ENCODE results near the gene CAPN1.

CAPN1 gene

GRCh38 chr11:65204646-65205601, 23.2 kb downstream of the CAPN1 start:
- DNase-seq = peak; percentile 41 to 43

GRCh38 chr11:65205602-65205967, 23.9 kb downstream of the CAPN1 start:
- no peak for DNase-seq

- no peak for DNase-seq
Observed at GRCh38 chr11:65206441-65206841, 24.7 kb downstream of the CAPN1 start.

GRCh38 chr11:65206901-65207300, 25.2 kb downstream of the CAPN1 start:
- no peak for DNase-seq

GRCh38 chr11:65207918-65208784, 26.4 kb downstream of the CAPN1 start:
- DNase-seq = no peak

DNA sequence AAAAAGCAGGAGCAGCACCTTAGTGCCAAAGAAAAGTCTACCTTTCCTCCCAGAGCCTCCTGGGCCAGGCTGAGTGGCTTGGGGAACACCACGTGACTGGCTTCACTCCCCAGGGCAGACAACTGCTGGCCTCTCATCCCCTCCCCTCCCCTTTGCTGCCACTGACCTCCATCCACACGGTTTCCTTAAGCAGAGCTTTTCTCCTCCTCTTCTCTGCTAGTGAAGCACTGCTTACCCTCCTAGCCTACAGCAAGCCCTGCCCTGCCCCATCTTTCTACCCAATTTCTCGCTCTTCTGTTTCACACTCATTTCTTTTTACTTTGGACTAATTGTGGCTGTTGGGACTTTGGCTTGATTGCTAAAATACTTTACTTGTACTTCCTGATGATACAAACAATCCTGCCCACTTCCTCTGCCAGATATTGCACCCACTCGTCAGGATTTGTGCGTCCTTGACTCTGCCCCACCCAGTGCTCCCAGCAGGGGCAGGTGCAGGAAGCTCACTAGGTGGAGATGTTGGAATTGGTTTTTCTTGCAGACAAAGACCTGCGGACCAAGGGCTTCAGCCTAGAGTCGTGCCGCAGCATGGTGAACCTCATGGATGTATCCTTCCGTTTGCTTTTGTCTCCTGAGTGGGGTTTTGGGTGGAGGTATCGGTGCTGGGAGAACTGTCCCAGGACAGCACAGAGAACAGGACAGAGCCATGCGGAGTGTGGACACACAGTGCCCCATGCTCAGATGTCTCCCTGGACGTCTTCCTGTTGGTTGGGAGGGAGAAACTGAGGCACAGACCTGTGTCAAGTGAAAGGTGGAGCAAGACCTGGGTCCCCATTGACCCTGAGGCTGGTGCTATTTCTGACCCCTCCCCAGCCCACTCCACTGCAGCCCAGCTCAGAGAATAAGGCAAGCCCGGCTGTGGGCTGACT, 27.3 kb downstream of the CAPN1 start:
- no peak for DNase-seq

DNA sequence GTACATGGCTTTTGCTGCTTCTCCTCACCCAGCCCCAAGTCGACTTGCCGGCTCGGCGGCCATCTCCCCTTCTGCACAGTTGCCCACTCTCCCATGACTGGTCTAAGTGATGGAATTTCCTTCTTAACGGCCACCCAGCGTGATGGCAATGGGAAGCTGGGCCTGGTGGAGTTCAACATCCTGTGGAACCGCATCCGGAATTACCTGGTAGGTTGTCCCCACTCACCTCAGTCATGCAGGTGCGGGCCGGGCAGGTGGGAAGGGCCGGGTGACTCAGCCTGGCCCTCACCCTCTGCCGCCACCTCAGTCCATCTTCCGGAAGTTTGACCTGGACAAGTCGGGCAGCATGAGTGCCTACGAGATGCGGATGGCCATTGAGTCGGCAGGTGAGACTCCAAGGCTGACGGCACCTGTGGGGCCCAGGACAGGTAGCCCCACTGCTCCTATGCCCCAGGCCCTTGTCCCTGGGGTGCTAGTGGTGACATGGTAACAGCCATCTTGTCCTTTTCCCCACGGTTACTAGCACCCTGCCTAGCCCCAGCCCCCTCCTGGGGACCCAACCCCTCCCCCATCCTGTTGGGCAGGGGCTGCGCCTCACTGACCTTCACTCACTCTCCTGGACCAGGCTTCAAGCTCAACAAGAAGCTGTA, 28.1 kb downstream of the CAPN1 start:
- DNase-seq = no peak

DNA sequence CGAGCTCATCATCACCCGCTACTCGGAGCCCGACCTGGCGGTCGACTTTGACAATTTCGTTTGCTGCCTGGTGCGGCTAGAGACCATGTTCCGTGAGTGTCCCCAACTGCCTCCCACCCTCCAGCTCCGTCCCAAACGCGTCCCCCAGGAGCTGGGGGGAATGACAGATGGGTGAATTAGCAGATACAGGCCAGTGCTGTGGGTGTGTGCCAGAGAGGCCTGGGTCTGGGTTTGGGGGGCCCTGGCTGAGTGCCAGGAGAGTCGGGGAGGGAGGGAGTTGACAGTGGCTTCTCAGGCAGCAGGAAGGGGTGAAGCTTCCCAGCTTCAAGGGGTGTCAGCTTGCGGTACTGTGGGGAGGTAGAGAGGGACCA, 28.6 kb downstream of the CAPN1 start:
- no peak for DNase-seq

DNA sequence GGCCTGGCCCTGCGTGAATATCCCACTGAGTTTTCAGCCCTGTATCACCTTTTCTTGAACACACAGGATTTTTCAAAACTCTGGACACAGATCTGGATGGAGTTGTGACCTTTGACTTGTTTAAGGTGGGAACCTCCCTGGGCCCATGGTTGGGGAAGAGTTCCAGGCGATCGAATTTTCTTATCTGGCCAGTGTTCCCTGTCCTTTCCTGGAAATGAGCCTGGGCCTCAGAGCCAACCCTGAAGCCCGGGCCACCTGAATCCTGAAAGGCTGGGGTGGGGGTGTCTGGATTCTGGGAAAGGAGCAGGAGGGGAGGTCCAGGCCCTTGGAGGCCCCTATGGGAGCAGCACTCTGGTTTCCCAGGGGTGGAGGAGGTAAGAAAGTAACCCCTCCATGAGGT, 29.0 kb downstream of the CAPN1 start:
- DNase-seq = no peak

DNA sequence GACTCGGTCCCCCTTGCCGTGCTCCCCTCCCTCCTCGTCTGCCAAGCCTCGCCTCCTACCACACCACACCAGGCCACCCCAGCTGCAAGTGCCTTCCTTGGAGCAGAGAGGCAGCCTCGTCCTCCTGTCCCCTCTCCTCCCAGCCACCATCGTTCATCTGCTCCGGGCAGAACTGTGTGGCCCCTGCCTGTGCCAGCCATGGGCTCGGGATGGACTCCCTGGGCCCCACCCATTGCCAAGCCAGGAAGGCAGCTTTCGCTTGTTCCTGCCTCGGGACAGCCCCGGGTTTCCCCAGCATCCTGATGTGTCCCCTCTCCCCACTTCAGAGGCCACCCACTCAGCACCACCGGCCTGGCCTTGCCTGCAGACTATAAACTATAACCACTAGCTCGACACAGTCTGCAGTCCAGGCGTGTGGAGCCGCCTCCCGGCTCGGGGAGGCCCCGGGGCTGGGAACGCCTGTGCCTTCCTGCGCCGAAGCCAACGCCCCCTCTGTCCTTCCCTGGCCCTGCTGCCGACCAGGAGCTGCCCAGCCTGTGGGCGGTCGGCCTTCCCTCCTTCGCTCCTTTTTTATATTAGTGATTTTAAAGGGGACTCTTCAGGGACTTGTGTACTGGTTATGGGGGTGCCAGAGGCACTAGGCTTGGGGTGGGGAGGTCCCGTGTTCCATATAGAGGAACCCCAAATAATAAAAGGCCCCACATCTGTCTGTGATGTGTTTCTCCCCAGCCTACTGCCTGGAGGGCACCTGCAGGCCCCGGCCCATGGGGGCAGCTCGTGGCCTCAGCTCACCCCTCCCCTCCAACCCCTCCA, 29.8 kb downstream of the CAPN1 start:
- no peak for DNase-seq

- no peak for DNase-seq
Observed at GRCh38 chr11:65212226-65212801, 30.6 kb downstream of the CAPN1 start.

- DNase-seq = no peak
Observed at GRCh38 chr11:65213322-65214211, 31.8 kb downstream of the CAPN1 start.

DNA sequence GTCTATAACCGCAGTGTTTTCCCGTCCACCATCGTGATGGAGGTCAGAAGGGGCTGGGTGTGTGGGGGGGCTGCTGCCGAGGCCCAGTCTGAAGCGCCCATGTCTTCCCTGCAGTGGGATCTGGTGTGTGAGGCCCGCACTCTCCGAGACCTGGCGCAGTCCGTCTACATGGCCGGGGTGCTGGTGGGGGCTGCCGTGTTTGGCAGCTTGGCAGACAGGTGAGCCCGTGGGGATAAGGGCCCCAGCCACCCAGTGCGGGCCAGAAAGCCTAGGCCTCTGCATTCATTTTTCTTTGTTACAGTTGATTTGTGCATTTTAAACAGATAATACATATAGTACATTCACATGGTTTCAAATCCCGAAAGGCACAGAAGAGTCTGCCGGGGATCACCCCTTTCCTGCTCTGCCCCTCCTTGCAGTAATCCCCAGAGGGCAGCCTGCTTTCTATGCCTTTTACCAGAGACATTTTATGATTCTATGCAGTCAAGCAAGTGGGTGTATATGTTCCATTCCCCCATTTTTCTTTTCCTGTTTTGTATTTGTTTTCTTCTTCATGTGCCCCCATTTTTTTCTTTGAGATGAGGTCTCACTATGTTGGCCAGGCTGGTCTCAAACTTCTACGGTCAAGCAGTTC, 32.6 kb downstream of the CAPN1 start:
- no peak for DNase-seq

GRCh38 chr11:65215441-65216076, 33.8 kb downstream of the CAPN1 start:
- no peak for DNase-seq

- no peak for DNase-seq
Observed at GRCh38 chr11:65216830-65217229, 35.1 kb downstream of the CAPN1 start.

DNA sequence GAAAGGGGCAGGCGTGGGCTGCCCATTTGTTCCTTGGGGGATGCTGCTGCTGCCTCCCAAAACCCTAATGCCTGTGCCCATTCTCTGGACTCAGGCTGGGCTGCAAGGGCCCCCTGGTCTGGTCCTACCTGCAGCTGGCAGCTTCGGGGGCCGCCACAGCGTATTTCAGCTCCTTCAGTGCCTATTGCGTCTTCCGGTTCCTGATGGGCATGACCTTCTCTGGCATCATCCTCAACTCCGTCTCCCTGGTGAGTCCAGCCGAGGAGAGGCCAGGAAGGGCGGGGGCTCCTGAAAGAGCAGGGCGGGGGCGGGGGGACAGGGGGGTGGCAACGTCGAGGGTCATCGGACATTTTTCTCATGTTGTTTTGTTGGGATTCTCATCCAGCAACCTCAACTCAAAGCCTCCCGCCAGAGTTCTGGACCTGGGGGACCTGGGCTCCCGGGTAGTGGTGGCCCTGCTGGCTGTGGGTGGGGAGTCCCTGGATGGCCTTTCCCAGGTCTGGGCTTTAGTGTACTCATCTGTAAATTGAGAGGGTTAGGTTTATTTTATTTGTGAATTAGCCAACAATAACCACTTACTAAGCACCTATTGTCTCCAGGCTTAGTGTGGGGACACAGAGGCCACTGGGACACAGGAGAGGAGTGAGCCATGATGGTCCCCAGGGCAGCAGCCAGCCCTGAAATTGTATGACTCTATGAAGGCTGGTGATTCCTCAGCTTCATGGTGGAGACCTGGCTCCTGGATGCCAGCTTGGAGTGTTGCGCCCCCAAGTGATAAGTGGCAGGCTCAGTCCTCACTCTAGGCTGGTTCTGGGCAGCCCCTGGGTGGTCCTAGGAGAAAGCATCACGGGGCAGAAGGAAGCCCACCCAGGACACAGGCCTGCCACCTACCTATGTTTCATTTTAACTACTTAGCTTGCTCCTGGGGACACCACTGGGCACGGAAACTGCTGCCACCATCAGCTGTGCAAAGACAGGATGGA, 36.0 kb downstream of the CAPN1 start:
- no peak for DNase-seq

DNA sequence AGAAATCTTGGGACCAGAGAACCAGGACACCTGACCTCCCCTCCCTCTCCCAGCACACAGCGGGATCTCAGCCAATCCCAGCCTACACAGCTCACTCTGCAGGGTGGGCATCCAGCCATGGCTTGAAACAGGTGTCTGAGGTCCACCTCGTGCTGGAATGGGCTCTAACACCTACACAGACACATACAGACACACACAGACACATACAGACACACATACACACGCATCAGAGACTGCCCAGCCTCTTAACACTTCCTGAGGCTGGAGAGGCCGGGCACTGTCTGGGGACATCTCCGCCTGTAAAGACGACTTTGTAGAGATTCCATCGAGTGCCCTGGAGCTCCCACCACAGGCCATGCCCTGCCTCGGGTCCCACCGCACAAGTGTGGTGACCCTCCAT, 36.7 kb downstream of the CAPN1 start:
- no peak for DNase-seq

GRCh38 chr11:65219930-65220213, 38.1 kb downstream of the CAPN1 start:
- no peak for DNase-seq
